NCI-H226 (cell line): ENCODE results near the gene GJB1.
A peak's percentile ranks its signal among the peaks of the same experiment; 100 is the strongest.

ENCODE experiments used
- DNase-seq: peaks from one replicate; pipeline ENCODE4 v3.0.0-alpha.2; 2015

Gene GJB1

DNA sequence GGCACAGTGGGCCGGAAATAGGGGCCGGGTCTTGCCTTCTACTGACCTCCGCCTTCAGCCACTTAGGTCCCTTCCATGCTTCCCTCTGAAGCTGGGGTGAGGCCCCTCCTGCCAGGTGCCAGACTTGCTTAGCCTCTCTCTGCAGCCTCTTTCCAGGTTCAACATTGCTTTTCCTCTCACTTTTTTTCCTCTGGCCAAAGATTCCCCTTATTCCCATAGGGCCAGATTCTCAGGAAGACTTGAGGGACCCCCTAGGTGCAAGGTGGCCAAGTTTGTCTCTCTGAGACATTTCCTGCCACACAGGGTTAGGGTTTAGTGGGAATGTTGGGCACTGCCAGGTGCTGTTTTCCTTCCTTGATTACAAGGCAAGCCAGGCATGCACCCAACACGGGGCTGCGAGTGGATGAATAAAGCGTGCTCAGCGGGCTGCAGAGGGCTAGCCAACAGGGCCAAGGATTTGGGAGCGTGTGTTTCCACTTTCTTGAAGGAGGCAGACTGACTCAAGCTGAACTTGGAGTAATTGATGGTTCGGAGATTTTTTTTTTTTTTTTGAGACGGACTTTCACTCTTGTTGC is 7.6 kb upstream of the GJB1 start:
- no peak for DNase-seq

DNA sequence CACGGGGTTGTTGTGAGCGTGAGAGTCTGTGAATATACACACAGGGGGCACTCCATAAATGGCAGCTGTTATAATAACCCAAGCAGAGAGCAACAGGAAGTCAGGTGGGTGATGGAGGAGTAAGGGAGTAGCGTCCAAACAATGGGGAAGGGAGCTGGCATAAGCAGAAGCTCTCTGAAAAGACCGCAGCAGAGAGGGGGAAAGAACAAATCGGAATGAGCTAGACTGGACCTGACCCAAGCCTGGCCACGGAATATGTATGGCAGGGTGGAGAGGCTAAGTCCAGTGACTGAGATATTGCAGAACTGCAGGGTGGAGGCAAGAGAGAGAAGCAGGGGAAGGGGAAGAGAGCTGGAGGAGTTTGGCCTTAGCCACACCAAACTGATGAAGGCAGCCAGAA is 6.5 kb upstream of the GJB1 start:
- no peak for DNase-seq

DNA sequence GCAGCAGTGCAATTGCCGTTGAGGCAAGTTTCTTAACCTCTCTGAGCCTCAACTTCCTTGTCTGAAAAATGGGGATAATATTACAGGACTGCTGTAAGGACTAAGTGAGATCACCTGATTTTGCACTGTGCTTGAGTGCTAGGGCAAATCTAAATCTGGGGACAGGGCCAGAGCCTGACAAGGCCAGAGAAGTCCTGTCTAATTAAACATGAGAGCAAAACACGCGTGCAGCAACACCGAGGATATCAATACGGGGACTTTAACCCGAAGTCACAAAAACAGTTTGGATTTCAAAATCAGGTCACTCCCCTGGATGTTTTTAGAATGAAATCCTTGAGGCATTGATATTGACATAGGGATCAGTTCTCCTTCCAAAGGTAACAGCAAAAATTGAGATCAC is 5.7 kb upstream of the GJB1 start:
- DNase-seq = no peak

DNA sequence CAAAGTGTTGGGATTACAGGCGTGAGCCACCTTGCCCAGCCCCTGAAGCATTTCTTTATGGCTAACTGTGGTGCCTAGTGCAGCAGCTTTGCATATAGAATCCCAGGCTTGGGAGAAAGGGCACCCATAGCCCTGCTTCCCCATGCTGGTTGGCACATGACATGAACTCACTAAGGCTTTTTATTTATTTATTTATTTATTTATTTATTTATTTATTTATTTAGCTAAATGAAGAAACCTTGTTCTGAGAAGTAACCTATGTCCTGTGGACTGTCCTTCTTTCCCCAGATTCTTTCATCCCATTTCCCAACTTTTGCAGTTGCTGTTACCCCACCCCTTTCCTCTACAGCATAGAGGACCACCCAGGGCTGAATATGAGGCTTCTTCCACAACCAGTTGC is 1.9 kb upstream of the GJB1 start:
- DNase-seq = no peak

DNA sequence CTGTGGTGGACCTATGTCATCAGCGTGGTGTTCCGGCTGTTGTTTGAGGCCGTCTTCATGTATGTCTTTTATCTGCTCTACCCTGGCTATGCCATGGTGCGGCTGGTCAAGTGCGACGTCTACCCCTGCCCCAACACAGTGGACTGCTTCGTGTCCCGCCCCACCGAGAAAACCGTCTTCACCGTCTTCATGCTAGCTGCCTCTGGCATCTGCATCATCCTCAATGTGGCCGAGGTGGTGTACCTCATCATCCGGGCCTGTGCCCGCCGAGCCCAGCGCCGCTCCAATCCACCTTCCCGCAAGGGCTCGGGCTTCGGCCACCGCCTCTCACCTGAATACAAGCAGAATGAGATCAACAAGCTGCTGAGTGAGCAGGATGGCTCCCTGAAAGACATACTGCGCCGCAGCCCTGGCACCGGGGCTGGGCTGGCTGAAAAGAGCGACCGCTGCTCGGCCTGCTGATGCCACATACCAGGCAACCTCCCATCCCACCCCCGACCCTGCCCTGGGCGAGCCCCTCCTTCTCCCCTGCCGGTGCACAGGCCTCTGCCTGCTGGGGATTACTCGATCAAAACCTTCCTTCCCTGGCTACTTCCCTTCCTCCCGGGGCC is 1.2 kb downstream of the GJB1 start:
- DNase-seq = no peak

DNA sequence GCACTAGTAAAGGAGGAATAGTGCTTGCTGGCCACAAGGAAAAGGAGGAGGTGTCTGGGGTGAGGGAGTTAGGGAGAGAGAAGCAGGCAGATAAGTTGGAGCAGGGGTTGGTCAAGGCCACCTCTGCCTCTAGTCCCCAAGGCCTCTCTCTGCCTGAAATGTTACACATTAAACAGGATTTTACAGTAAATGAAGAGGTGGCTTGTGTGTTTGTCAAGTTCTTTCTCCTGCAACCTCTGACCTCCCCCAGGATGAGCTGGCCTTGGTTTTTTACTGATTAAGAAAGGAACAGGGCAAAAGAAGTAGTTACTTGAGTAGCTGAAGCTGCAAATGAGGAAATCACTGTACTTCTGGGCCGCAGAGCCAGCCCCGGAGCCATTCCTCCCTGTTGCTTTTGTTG is 2.0 kb downstream of the GJB1 start:
- DNase-seq = no peak

DNA sequence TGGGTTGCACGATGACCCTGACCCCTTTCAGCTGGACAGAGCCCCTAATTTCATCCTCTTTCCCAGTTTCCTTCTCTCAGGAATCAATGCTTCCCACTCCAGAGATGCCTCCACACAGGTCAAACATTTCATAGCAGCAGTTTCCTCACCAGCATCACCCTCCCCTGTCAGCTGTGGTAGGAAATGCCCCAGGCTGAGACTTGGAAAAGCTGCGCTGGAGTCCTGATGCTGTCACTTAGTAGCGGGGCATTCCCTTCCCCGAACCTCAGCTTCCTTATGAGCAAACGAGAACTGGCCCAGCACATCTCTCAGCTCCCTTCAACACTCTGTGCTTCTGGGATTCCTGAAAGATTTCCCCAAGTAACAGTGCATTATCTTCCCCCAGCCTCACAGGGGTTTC is 2.7 kb downstream of the GJB1 start:
- DNase-seq = no peak

DNA sequence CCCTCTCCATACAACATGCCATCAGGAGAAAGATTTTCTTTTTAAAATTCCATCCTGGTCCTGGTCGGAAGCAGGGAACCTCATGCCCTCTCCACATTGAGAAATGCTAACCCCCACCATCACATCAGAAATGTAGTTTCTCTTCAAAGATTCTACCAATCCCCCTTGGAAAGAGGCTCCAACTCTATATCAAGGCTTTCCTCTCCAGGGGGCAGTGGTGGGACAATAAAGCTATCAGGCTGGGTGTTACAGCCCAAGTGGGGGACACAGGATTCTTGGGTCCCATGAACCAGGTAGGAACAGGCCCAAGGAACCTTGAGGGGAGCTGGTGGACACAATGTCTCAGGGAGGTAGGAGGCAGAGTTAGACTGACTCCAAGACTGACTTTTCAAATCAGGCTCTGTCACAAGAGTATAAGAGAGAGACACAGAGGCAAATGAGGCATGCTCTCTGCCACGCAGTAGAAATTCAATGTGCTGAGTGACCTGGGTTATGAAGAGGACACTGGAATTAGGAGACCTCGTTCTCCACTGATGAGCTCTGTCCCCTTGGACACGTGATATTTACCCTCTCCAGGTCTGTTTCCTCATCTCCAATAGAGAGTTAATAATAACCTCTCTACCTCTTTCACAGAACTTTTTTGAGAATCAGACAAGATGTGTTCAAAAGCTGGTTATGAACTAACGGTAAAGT is 4.5 kb downstream of the GJB1 start:
- no peak for DNase-seq

DNA sequence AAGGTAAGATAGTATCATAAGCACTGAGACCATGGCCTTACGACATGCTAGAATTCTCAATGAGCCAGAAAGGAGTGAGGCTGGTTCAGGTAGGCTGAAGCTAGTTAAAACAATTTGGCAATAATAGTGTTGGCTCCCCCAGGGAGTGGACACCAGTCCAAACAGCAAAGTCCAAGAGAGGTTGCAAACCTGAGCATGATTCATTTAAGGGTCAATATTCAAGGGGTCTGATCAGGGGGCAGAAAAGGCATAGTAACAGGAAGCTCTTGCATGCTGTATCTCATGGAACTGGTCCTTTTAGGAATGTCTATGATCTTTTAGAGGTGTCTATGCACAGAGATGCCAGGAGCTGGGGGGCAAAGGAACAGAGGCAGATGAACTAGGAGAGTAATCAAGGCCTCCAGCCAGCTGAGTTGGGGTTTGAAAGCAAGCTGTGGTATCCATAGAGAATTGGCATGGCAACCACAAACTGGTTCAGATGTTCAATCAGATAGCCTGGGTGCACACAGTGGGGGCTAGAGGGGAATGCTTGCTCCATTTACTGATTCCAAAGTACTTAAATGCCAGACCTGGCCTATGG is 5.1 kb downstream of the GJB1 start:
- DNase-seq = no peak

DNA sequence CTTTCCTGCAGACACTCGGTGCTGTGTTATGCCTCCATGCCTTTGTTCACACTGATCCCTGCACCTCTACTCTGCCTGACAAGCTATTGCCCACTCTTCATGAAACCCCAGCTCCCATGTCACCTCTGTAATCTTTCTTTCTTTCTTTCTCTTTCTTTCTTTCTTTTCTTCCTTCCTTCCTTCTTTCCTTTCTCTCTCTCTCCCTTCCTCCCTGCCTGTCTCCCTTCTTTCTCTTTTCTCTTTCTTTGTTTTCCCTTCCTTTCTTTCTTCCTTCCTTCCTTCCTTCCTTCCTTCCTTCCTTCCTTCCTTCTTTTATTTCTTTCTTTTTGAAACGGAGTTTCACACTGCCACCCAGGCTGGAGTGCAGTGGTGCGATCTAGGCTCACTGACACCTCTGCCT is 12.5 kb downstream of the GJB1 start:
- DNase-seq = no peak

DNA sequence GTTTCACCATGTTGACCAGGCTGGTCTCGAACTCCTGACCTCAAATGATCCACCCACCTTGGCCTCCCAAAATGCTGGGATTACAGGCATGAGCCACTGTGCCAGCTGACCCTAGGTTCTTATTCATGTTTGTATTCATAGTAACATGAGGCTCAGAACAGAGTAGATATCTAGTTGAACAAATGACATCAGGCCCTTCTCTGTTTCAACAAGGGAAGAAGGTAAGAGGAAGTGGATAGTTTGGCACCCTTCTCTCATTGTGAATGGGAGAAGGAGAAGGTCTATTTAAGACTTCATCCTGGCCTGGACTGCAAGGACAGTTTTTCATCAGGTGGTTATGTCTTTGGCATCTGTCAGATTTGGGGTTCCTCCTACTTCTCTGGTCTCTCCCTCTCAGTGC is 13.8 kb downstream of the GJB1 start:
- DNase-seq = no peak

DNA sequence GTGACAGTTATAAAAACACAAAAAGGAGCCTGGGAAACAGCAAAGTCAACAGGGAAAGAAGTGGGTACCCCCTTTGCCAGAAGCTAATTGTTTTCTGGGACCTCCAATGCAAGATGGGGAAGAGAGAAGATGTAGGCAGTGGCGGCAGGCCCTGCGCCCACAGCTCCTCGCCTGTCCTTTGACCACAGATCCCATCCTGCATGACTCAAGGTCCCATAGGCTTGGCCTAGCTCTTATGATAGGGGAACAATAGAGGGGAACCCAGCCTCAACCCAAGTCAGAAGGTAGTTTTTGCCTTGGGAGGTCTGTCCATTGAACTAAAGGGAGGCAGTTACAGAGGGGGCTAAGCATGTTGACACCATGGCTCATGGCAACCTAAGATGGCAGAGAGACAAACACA is 16.8 kb downstream of the GJB1 start:
- DNase-seq = no peak

DNA sequence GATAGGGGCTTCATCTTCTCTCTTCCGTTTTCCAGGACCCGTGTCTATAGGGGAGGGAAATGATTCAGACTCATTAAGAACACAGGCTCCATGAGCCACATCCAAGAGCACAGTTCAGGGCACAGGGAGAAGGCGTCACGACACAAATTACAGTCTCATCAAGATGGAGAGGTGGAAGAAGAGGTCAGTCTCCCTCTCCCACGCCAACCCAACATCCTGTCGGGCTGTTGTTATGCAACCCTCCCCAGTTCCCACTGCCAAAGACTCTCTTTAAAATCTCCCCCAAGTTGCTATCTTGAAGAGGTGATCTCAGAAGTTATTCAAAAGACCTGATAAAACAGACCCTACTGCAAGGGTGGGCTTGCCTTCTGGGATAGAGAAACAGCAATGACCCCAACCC is 18.3 kb downstream of the GJB1 start:
- DNase-seq = no peak

DNA sequence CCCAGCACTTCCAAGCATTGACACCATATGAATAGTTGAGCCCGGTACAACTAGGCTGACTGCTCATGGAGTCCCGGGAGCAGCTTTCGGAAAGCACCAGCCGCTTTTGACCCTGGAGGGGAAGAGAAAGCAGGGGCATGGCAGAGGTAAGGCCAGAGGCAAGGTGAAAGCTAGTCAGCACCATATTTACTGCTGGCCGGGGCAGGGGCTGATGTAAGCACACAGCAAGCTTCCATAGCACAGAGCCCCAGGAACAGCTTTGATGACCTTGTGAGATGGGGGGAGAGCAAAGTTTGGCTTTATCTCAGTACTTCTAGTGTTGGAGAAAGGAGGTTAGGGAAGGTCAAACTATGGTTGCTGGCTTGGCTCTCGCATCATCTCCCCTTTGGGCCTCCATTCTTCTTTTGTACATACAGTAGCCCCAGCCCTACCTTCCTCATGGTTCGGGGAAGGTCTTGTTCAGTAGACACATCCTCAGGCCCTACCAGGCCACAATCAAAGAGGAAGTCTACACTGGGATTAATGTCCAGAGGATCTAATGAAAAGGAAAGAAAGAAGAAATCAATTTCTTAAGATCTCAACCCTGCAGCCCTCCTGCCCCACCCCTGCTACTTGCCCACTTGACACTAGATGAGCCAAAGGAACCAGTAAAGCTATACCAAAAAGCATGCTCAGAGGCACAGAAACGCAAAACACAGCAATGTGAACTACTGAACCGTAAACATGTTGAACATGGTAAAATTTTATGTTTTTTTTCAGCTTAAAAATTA is 21.5 kb downstream of the GJB1 start:
- no peak for DNase-seq

DNA sequence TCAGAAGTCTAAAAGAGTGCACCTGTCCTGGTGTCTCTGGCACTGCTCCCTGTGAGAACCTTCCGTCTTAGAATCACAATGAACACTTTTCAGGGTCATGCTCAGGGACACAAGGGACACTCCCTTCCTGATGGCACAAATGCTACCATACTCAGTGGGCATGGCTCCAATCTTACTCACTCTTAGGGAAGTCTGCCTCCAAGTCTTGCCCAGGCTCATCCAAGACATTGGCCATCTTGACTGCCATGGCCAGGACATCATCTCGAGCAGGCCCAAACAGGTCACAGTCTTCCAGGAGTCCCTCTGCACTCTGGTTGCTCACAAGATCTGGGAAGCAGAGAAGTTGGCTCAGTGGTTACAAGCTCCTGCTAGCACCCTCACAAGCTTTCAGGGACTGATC is 22.1 kb downstream of the GJB1 start:
- DNase-seq = no peak

DNA sequence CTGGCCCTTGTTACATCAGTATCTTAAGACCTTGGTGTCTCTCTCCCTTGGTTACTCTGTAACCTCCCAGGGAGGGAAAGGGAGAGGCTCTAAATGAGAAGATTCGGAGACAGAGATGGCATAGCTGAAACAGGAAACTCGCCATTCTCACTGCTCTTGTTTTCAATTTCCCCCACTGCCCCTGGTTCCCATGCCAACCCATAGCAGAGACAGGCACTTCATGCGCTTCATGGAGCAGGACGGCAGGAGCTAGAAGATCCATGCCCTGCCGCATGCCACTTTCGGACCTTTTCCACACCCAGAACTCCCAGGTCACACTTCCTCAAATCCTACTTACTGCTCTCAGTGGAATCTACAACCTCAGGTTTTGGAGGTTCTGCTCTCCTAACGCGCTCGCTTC is 27.8 kb downstream of the GJB1 start:
- no peak for DNase-seq

DNA sequence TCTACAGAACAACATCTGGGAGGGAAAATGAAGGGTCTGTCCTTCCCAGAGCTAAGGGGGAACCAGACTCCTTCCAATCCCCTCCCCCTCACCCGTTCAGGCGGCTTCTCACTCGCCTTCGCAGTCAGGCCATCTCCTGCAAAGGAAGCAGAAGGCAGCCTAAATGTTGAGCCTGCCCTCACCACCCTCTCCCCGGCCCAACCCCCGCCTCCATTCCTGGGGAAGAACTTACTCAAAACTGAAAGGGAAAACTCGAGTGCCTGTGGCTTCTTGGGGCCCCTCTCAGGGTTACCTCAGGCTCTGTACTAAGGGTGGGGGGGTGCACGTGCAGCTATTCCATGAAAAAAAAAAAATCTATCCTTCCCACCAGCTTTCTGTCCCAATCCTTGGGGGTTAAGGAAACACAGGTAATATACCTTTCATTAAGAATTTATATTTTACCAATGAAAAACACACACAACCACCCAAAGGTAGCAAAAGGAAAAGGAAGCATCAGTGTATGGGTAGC is 28.5 kb downstream of the GJB1 start:
- no peak for DNase-seq

DNA sequence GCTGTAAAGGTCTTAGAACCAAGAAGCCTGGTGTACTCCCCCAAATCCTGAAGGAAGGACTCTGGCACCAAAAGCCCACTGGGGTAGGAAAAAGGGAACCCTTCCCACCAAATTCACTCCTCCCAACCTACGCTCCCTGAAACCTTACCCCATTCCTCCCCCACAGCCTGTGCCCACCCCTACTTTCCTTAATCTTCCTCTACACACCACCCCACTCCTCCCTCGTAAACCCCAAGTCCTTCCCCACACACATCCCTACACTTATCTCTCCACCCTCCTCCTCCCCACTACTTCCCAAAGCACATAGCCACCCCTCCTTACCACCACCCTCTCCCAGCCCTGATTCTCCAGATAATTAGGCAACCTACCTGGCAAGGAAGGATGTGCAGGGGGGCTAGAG is 29.2 kb downstream of the GJB1 start:
- DNase-seq = no peak

DNA sequence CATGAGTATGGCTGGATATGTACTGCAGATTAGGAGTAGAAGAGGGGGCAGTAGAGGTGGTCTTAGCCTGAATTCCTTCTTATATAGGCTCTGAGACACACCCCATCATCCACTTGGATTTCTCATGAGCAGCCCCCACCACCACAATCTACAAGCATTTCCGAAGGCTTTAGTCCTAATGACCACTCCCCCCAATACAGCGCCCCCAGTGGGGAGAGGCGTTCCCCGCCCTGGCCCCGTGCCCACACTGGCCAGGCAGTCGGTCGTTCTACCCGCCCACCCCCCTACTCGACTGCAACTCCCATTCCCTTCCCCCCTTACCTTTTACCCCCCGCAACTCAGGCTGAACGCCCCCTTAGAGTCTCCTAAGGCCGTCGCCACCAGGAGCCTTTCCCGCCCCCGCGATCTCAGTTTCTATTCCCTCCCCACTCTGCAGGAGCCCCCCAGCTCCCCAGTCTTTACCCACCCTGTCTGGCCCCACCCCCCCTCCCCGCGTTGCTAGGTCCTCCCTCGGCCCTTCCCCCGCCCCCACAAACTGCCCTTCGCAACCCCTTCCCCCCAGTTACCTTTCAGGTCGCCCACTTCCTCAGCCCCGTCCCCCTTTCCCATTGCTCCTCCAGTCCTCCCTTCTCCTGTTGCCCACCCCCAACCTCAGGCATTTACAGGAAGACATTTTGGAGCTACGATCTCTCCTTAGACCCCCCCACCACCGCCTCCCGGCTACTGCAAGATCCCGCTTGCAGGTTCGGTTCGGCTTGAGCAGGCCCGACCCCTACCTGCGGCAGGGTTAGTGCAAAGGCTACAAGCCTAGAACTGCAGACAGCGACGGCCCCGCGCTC is 30.4 kb downstream of the GJB1 start:
- DNase-seq = no peak

DNA sequence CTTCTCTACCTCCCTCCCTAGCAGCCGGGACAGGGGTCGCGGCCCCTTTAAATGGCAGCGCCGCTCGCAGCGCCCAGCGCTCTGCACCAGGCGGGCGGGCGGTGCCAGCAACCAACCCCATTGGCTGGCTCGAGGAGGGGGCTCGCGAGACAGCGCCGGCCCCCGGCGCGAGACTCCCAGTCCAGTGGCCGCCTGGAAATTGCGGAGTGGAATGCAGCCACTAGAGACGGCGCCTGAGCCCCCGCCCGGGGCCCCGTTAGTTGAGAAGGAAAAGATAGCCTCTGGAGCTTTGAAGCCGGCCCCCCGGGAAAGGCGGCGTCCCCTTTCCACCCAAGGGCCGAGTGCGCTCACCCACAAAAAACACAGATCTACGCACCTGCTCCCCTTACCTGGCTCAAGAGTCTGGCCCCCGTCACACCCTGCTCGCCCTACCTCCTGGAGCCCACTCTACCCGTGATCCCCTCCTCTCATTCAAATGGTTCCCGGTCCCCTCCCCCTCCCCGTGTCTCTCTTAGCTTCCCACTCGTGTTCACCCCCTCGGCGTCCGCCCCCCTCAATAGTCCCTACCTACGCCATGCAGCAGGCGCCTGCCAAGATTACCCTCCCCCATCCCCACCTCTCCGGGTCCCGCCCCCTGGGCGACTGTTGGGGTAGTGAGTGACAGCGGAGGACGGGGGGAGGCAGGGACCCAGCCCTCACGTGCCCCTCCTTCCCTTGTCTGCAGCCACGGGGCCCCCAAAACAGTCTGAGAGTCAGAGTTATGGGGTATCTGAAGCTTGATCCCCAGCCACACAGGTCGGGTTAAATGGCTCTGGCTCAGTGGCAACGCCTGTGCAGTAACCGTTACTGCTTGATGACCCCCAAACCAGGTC is 31.3 kb downstream of the GJB1 start, which contains the start of gene ZMYM3:
TSS of gene ZMYM3 (minus strand) at position 49 of the 872 bp plus-strand sequence. CDS start 885 bp downstream, outside the sequence.
- peak; percentile 80 for DNase-seq

DNA sequence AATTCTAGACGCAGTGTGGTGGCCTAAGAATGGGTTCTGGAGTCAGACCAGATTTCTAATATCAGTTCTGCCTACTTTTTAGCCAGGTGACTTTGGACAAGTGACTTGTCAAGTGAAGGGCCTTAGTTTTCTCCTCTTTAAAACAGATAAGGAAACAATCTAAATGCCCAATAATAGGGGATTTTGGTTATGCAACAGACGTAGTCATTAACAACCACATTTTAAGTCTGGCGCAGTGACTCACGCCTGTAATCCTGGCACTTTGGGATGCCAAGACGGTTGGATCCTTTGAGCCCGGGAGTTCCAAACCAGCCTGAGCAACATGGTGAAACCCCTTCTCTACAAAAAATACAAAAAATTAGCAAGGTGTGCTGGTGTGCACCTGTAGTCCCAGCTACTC is 33.0 kb downstream of the GJB1 start:
- no peak for DNase-seq
